HepG2 (cell line): ENCODE measurements around the gene MLLT10. TPM values are rescaled to one million over a fixed set of nuclear protein-coding genes. Genes with fewer than 3 reads are reported as not detected.

ENCODE experiments used
- FOXA1 ChIP-seq, 2 experiments: fragments of 450-650 bp in 1 of 2; sonication (generic) in 1 of 2; formaldehyde crosslinking in 1 of 2; IDR thresholded peaks; 2 replicates each; pipeline versions ENCODE4 v1.4.0 to v1.6.1; 2016 to 2020; ENCODE audit warnings: missing genetic modification reagents in 1 of 2
- GATA4 ChIP-seq: sonication (generic); IDR thresholded peaks from 2 replicates; pipeline ENCODE4 v1.6.1; 2016; ENCODE audit warnings: antibody characterized with exemption, low read depth, borderline replicate concordance
- HNRNPK ChIP-seq: fragments of 200-400 bp; formaldehyde crosslinking; IDR thresholded peaks from 2 replicates; pipeline ENCODE4 v1.6.1; 2018; ENCODE audit warnings: low read length, low read depth, moderate library complexity, mild to moderate bottlenecking; ENCODE audit not compliant: poor library complexity, severe bottlenecking
- KLF16 ChIP-seq, 2 experiments: sonication (generic) in 1 of 2; formaldehyde crosslinking in 1 of 2; IDR thresholded peaks; 2 replicates each; pipeline versions ENCODE4 v1.6.1 to v1.8.0; 2016 to 2023; ENCODE audit warnings: missing genetic modification reagents in 2 of 2, missing compliant biosample characterization in 1 of 2
- MATR3 ChIP-seq: sonication (generic); formaldehyde crosslinking; IDR thresholded peaks from 2 replicates; pipeline ENCODE4 v1.4.0; 2020; ENCODE audit warnings: missing genetic modification reagents
- NAIF1 ChIP-seq: sonication (generic); formaldehyde crosslinking; IDR thresholded peaks from 2 replicates; pipeline ENCODE4 v1.5.0; 2020; ENCODE audit warnings: mild to moderate bottlenecking, missing genetic modification reagents, borderline replicate concordance
- PAX8 ChIP-seq: sonication (generic); formaldehyde crosslinking; IDR thresholded peaks from 2 replicates; pipeline ENCODE4 v1.8.0; 2022; ENCODE audit warnings: mild to moderate bottlenecking, missing genetic modification reagents, borderline replicate concordance
- PHF5A ChIP-seq: IDR thresholded peaks from one replicate; pipeline ENCODE4 v1.6.1; 2018; ENCODE audit warnings: low read depth, missing genetic modification reagents; ENCODE audit not compliant: unreplicated experiment
- TEAD2 ChIP-seq: sonication (generic); formaldehyde crosslinking; IDR thresholded peaks from 2 replicates; pipeline ENCODE4 v1.9.0; 2021; ENCODE audit warnings: missing genetic modification reagents
- ZKSCAN8 ChIP-seq: IDR thresholded peaks from 2 replicates; pipeline ENCODE4 v1.6.1; 2016; ENCODE audit warnings: borderline replicate concordance, missing genetic modification reagents, missing compliant biosample characterization
- ZNF432 ChIP-seq: sonication (generic); formaldehyde crosslinking; IDR thresholded peaks from 2 replicates; pipeline ENCODE4 v1.5.0; 2020; ENCODE audit warnings: missing genetic modification reagents, mild to moderate bottlenecking, borderline replicate concordance
- ZNF773 ChIP-seq: sonication (generic); formaldehyde crosslinking; IDR thresholded peaks from 2 replicates; pipeline ENCODE4 v1.4.0; 2020; ENCODE audit warnings: missing genetic modification reagents, borderline replicate concordance
- ZNF878 ChIP-seq: sonication (generic); formaldehyde crosslinking; IDR thresholded peaks from 2 replicates; pipeline ENCODE4 v1.8.1; 2023; ENCODE audit warnings: mild to moderate bottlenecking, missing genetic modification reagents, moderate library complexity
- ZSCAN21 ChIP-seq: sonication (generic); formaldehyde crosslinking; IDR thresholded peaks from 2 replicates; pipeline ENCODE4 v1.8.0; 2022; ENCODE audit warnings: mild to moderate bottlenecking, missing genetic modification reagents, moderate library complexity, borderline replicate concordance
- polyA plus RNA-seq, 8 experiments: library from polyadenylated mRNA; depleted of rRNA in 3 of 8; stranded (reverse) in 7 of 8; unstranded in 1 of 8; fragments of >200 nt; fragmentation: Illumina TruSeq in 4 of 8; extraction: Trizol in 4 of 8; gene quantifications; 2 replicates each; pipeline versions ENCODE4 v1.2.1 to v1.2.3, GENCODE V29; 2011 to 2016; ENCODE audit warnings: low read depth in 4 of 8, missing spikeins in 1 of 8, mixed read lengths in 1 of 8; ENCODE audit not compliant: insufficient read depth in 1 of 8
- total RNA-seq, 5 experiments: library from RNA; depleted of rRNA; stranded (reverse); fragments of >200 nt; fragmentation: Illumina TruSeq; extraction: Trizol; gene quantifications; 2 replicates each; pipeline ENCODE4 v1.2.3, GENCODE V29; 2016; ENCODE audit warnings: low read depth in 1 of 5
- TF ChIP-seq, protein P1 (sequence below): sonication (generic); formaldehyde crosslinking; IDR thresholded peaks from 2 replicates; pipeline ENCODE4 v1.8.1; 2022; ENCODE audit warnings: low read depth, mild to moderate bottlenecking, missing genetic modification reagents
- TF ChIP-seq, protein P2 (sequence below), 2 experiments: sonication (generic) in 1 of 2; formaldehyde crosslinking in 1 of 2; IDR thresholded peaks; 2 replicates each; pipeline versions ENCODE4 v1.6.1 to v1.9.0; 2014 to 2022; ENCODE audit warnings: antibody characterized with exemption in 1 of 2, borderline replicate concordance in 1 of 2, inconsistent platforms in 1 of 2, low read depth in 1 of 2, missing genetic modification reagents in 1 of 2
- TF ChIP-seq, protein P3 (sequence below): sonication (generic); formaldehyde crosslinking; IDR thresholded peaks from 2 replicates; pipeline ENCODE4 v1.4.0; 2020; ENCODE audit warnings: missing genetic modification reagents

Gene MLLT10
- total and polyA plus RNA-seq, 2 of the 13 experiments (the other 11 are each of a cell fraction or from before 2014, with no cell fraction given), result 51.3 to 84.1 TPM

DNA sequence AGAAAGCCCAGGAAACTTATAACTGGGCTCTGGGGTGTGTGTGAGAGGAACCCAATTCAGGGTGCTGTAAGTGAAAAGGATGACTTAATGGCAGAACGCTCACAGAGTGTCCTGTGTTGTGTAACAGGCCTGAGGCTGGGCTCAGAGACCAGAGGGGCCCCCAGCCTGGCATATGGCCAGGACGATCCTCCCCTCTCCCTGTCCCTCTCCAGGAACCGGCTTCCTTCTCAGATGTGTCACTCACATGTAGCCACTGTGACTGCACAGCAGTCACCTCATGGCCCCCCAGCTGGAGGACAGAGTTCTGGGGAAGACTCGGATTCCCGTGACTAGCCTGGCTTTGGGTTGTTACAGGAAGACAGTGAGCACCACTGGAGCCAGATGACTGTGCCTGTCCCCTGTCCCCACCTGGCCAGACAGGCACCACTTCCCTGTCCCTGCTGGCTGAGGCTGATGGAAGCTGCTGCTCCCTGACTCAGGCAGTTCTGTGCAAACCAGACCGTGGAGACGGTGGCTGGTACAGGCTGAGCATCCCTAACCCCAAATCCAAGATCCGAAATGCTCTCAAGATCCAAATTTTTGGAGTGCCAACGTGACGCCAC, 220.5 kb downstream of the MLLT10 start (continued):
- TF ChIP-seq PHF5A (CRISPR knock-in tag) (no peak), ZSCAN21 (CRISPR knock-in tag) (no peak), PAX8 (CRISPR knock-in tag) (no peak), ZNF773 (CRISPR knock-in tag) (no peak), ZKSCAN8 (no peak; the same call in 1 of the 2 replicates), ZNF878 (CRISPR knock-in tag) (no peak), FOXA1 (IDR thresholded peaks at IDR 0.05) (no peak), FOXA1 (CRISPR knock-in tag; IDR thresholded peaks at IDR 0.05) (0 out of 2 replicates have a peak, but pooled peaks have one; percentile 18), KLF16 (CRISPR knock-in tag; IDR thresholded peaks at IDR 0.05) (no peak; a peak in 1 of 4 replicates), GATA4 (no peak), TEAD2 (CRISPR knock-in tag) (no peak), HNRNPK (no peak), NAIF1 (CRISPR knock-in tag) (no peak), ZNF432 (CRISPR knock-in tag) (no peak), MATR3 (no peak)
- TF ChIP-seq, protein P1, sequence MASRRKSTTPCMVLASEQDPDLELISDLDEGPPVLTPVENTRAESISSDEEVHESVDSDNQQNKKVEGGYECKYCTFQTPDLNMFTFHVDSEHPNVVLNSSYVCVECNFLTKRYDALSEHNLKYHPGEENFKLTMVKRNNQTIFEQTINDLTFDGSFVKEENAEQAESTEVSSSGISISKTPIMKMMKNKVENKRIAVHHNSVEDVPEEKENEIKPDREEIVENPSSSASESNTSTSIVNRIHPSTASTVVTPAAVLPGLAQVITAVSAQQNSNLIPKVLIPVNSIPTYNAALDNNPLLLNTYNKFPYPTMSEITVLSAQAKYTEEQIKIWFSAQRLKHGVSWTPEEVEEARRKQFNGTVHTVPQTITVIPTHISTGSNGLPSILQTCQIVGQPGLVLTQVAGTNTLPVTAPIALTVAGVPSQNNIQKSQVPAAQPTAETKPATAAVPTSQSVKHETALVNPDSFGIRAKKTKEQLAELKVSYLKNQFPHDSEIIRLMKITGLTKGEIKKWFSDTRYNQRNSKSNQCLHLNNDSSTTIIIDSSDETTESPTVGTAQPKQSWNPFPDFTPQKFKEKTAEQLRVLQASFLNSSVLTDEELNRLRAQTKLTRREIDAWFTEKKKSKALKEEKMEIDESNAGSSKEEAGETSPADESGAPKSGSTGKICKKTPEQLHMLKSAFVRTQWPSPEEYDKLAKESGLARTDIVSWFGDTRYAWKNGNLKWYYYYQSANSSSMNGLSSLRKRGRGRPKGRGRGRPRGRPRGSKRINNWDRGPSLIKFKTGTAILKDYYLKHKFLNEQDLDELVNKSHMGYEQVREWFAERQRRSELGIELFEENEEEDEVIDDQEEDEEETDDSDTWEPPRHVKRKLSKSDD, result no peak
- TF ChIP-seq, protein P2, sequence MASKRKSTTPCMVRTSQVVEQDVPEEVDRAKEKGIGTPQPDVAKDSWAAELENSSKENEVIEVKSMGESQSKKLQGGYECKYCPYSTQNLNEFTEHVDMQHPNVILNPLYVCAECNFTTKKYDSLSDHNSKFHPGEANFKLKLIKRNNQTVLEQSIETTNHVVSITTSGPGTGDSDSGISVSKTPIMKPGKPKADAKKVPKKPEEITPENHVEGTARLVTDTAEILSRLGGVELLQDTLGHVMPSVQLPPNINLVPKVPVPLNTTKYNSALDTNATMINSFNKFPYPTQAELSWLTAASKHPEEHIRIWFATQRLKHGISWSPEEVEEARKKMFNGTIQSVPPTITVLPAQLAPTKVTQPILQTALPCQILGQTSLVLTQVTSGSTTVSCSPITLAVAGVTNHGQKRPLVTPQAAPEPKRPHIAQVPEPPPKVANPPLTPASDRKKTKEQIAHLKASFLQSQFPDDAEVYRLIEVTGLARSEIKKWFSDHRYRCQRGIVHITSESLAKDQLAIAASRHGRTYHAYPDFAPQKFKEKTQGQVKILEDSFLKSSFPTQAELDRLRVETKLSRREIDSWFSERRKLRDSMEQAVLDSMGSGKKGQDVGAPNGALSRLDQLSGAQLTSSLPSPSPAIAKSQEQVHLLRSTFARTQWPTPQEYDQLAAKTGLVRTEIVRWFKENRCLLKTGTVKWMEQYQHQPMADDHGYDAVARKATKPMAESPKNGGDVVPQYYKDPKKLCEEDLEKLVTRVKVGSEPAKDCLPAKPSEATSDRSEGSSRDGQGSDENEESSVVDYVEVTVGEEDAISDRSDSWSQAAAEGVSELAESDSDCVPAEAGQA (IDR thresholded peaks at IDR 0.05; ENCODE audit: low read depth), result no peak
- TF ChIP-seq, protein P2 (CRISPR knock-in tag; IDR thresholded peaks at IDR 0.05; ENCODE audit: borderline replicate concordance), result no peak
- TF ChIP-seq, protein P3, sequence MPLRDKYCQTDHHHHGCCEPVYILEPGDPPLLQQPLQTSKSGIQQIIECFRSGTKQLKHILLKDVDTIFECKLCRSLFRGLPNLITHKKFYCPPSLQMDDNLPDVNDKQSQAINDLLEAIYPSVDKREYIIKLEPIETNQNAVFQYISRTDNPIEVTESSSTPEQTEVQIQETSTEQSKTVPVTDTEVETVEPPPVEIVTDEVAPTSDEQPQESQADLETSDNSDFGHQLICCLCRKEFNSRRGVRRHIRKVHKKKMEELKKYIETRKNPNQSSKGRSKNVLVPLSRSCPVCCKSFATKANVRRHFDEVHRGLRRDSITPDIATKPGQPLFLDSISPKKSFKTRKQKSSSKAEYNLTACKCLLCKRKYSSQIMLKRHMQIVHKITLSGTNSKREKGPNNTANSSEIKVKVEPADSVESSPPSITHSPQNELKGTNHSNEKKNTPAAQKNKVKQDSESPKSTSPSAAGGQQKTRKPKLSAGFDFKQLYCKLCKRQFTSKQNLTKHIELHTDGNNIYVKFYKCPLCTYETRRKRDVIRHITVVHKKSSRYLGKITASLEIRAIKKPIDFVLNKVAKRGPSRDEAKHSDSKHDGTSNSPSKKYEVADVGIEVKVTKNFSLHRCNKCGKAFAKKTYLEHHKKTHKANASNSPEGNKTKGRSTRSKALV (CRISPR knock-in tag), result no peak
